ENCODE data around the gene TEX13D.

The TEX13D gene

DNA sequence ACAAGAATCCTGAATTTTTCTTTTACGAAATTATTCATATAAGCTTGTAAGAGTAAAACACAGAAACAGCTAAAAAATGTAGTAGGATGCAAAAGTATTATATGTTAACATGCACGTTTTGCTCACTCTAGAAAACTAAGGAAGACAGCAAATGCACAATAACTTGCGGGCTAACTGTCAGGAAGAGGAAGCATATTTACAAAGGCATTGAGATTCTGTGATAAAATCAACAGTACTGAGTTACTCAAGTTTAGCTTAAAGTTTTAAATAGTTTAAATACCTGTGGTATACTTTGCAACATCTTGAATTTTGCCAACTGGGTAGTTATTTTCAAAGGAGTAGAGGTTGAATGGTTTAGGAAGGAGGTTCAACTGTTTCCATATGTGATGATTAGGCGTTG is 50.9 kb downstream of the TEX13D start:
- Histone ChIP-seq H3K4me1 (ENCODE audit: control insufficient read depth in 2 of 2, insufficient read depth in 2 of 2, low read length in 2 of 2) (no peaks in the 10 kb centered on the region), H3K27me3 (ENCODE audit: control insufficient read depth in 2 of 2, insufficient read depth in 2 of 2, low read length in 2 of 2) (no peaks in the 10 kb centered on the region), H3K9me3 (ENCODE audit: control insufficient read depth in 2 of 2, low read length in 2 of 2) (no peaks in the 10 kb centered on the region), H3K4me3 (ENCODE audit: low read length in 2 of 2) (no peak overlapping the region), H3K36me3 (ENCODE audit: control insufficient read depth in 2 of 2, insufficient read depth in 2 of 2, low read length in 2 of 2) (no peaks in the 10 kb centered on the region), H3K27ac (ENCODE audit: low read depth in 2 of 2, low read length in 2 of 2) (no peak overlapping the region), H3K9ac (ENCODE audit: low read depth in 1 of 2, low read length in 2 of 2) (no peak overlapping the region)

DNA sequence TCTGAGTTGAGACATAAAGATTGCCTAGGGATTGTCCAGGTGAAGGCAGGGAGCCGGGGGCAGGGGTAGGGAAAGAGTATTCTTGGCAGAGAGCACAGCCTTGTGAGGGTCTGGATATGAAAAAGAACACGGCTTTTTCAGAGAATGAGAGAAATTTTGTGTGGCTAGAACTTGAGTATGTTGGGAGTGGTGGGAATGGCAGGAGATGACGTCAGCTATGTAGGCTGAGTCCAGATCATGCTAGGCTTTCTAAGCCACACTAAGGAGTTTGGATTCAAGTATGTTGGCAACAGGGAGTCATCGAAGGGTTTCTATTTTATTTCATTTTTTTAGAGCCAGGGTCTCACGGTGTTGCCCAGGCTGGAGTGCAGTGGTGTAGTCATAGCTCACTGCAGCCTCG is 53.9 kb downstream of the TEX13D start:
- Histone ChIP-seq H3K36me3 (ENCODE audit: control insufficient read depth in 2 of 2, insufficient read depth in 2 of 2, low read length in 2 of 2) (no peaks in the 10 kb centered on the region), H3K4me1 (ENCODE audit: control insufficient read depth in 2 of 2, insufficient read depth in 2 of 2, low read length in 2 of 2) (no peaks in the 10 kb centered on the region), H3K27ac (ENCODE audit: low read depth in 2 of 2, low read length in 2 of 2) (no peak overlapping the region), H3K9ac (ENCODE audit: low read depth in 1 of 2, low read length in 2 of 2) (no peak overlapping the region), H3K27me3 (ENCODE audit: control insufficient read depth in 2 of 2, insufficient read depth in 2 of 2, low read length in 2 of 2) (no peaks in the 10 kb centered on the region), H3K9me3 (ENCODE audit: control insufficient read depth in 2 of 2, low read length in 2 of 2) (no peaks in the 10 kb centered on the region), H3K4me3 (ENCODE audit: low read length in 2 of 2) (no peak overlapping the region)

Data from mucosa of rectum (tissue), 2 donors.